Gastroesophageal sphincter (tissue), 3 donors: ENCODE results near the gene RRP15.

Source experiments
- CTCF ChIP-seq, 4 experiments: fragments of 200-600 bp in 2 of 4; fragments of 450-650 bp in 2 of 4; sonication (generic) in 1 of 4; IDR thresholded peaks; one replicate each; pipeline ENCODE4 v1.5.1; 2017 to 2019; ENCODE audit warnings: antibody characterized with exemption in 4 of 4, mild to moderate bottlenecking in 2 of 4, moderate library complexity in 2 of 4
- EP300 ChIP-seq: sonication (generic); formaldehyde crosslinking; IDR thresholded peaks from one replicate; pipeline ENCODE4 v1.6.1; 2017; ENCODE audit warnings: antibody characterized with exemption, mild to moderate bottlenecking
- POLR2A ChIP-seq, 2 donors: fragments of 450-650 bp; IDR thresholded peaks; one replicate each; pipeline ENCODE4 v1.6.1; 2017; ENCODE audit warnings: antibody characterized with exemption in 2 of 2, mild to moderate bottlenecking in 2 of 2, moderate library complexity in 1 of 2

- TF ChIP-seq CTCF (IDR thresholded peaks at IDR 0.05) (no peak), EP300 (no peak), POLR2A (IDR thresholded peaks at IDR 0.05) (no peak)
These were observed 37.7 kb downstream of the RRP15 start for GRCh38 chr1:218322762-218323161.
